C4-2B (cell line): Measurements from ENCODE around the gene LCORL.

Source experiments
- CTCF ChIP-seq: fragments of 450-650 bp; conservative IDR thresholded peaks from 2 replicates; pipeline ENCODE4 v1.5.1; 2017; ENCODE audit warnings: mild to moderate bottlenecking
- ZFX ChIP-seq: fragments of 450-650 bp; IDR thresholded peaks from 2 replicates; pipeline ENCODE4 v1.6.1; 2017

- TF ChIP-seq CTCF: no peak
- no peak for TF ChIP-seq ZFX
Observed at GRCh38 chr4:17895481-17895880, 126.1 kb downstream of the LCORL start.
